HCT116 (cell line): ENCODE results near the gene SETD1A. TPM values are rescaled to one million over a fixed set of nuclear protein-coding genes. Genes with fewer than 3 reads are reported as not detected.

Experiments
- ATAC-seq: fragments of 200-7000 bp; cut with Tn5 transposase; 2 replicates; pipeline ENCODE4 v1.9.1; 2020; ENCODE audit warnings: mild to moderate bottlenecking, moderate library complexity
- BruUV-seq: library from RNA; stranded (reverse); fragments of 400-500 nt; replicated peaks from 2 replicates; lab custom pipeline; 2021; lab: Mats Ljungman, UMichigan
- CTCF ChIA-PET: fragments of 300-600 bp; sonication (Branson Sonifier 250); formaldehyde crosslinking; loops from one replicate; lab custom pipeline; 2021; ENCODE audit warnings: antibody characterized with exemption; lab: Charles Lee
- POLR2A ChIA-PET: fragments of 300-600, 350-600 bp; sonication (Branson Sonifier 250); formaldehyde crosslinking; loops from one replicate; lab custom pipeline; 2021; ENCODE audit warnings: antibody characterized with exemption; lab: Charles Lee
- RAD21 ChIA-PET, 2 experiments: fragments of 300-600 bp; sonication (Branson Sonifier 250); formaldehyde crosslinking; loops; one replicate each; lab custom pipeline; 2023; ENCODE audit warnings: low total read pairs in 2 of 2; ENCODE audit not compliant: uncharacterized antibody in 2 of 2, unreplicated experiment in 2 of 2, low non-redundant PET in 1 of 2; lab: Charles Lee
- DNase-seq: peaks from one replicate; pipeline ENCODE4 v3.0.0-alpha.2; 2010; ENCODE audit warnings: low read depth, low spot score
- H2AFZ ChIP-seq: fragments of 200-600 bp; shearing (Covaris generic), sonication (generic); 2 replicates; pipeline ENCODE4 v1.6.1; 2017; ENCODE audit warnings: low read depth, mixed run types, mixed read lengths, antibody characterized with exemption, low read length; ENCODE audit not compliant: poor library complexity, severe bottlenecking
- H3K27ac ChIP-seq: 2 replicates; pipeline ENCODE4 v1.5.1; 2012; ENCODE audit warnings: low read depth, low read length
- H3K27me3 ChIP-seq: fragments of 200-600 bp; sonication (generic); 2 replicates; pipeline ENCODE4 v1.6.1; 2016; ENCODE audit warnings: mixed run types, low read length, mixed read lengths; ENCODE audit not compliant: insufficient read depth
- H3K36me3 ChIP-seq, 2 experiments: fragments of 200-500 bp in 1 of 2; fragments of 200-600 bp in 1 of 2; sonication (Bioruptor generic) in 1 of 2; sonication (generic) in 1 of 2; 2 replicates each; pipeline versions ENCODE4 v1.5.1 to v1.6.1; 2014 to 2016; ENCODE audit warnings: low read length in 2 of 2, inconsistent platforms in 1 of 2, mixed read lengths in 1 of 2, mixed run types in 1 of 2; ENCODE audit not compliant: insufficient read depth in 2 of 2, control insufficient read depth in 1 of 2
- H3K4me1 ChIP-seq, 2 experiments: fragments of 200-600 bp in 1 of 2; sonication (generic) in 1 of 2; 2 replicates each; pipeline versions ENCODE4 v1.5.1 to v1.6.1; 2012 to 2017; ENCODE audit warnings: low read length in 2 of 2, inconsistent platforms in 1 of 2, mild to moderate bottlenecking in 1 of 2, mixed read lengths in 1 of 2, mixed run types in 1 of 2, moderate library complexity in 1 of 2; ENCODE audit not compliant: insufficient read depth in 2 of 2, control insufficient read depth in 1 of 2
- H3K4me2 ChIP-seq: fragments of 200-600 bp; sonication (generic); 2 replicates; pipeline ENCODE4 v1.6.1; 2017; ENCODE audit warnings: mixed run types, low read length, mixed read lengths
- H3K4me3 ChIP-seq, 2 experiments: fragments of 200-600 bp in 1 of 2; sonication (generic) in 1 of 2; replicated peaks in 1 of 2; 2 replicates each; pipeline ENCODE4 v1.5.1; 2011 to 2016; ENCODE audit warnings: low read length in 2 of 2, control low read depth in 1 of 2, low read depth in 1 of 2, mild to moderate bottlenecking in 1 of 2, mixed read lengths in 1 of 2, mixed run types in 1 of 2
- H3K79me2 ChIP-seq: fragments of 200-600 bp; sonication (generic); 2 replicates; pipeline ENCODE4 v1.6.1; 2017; ENCODE audit warnings: mild to moderate bottlenecking, mixed run types, low read length, moderate library complexity, mixed read lengths; ENCODE audit not compliant: insufficient read depth
- H3K9ac ChIP-seq: fragments of 200-600 bp; sonication (generic); 2 replicates; pipeline ENCODE4 v1.6.1; 2016; ENCODE audit warnings: low read length, mixed read lengths
- H3K9me2 ChIP-seq: fragments of 200-600 bp; sonication (generic), shearing (Covaris generic); 2 replicates; pipeline ENCODE4 v1.6.1; 2017; ENCODE audit warnings: mixed run types, mild to moderate bottlenecking, moderate library complexity; ENCODE audit not compliant: insufficient read depth
- H3K9me3 ChIP-seq, 2 experiments: fragments of 200-500 bp in 1 of 2; fragments of 200-600 bp in 1 of 2; sonication (Bioruptor generic) in 1 of 2; sonication (generic) in 1 of 2; 2 replicates each; pipeline ENCODE4 v1.6.1; 2014 to 2017; ENCODE audit warnings: low read length in 2 of 2, mixed read lengths in 2 of 2, inconsistent platforms in 1 of 2, low read depth in 1 of 2, mild to moderate bottlenecking in 1 of 2, mixed run types in 1 of 2, moderate library complexity in 1 of 2; ENCODE audit not compliant: control insufficient read depth in 1 of 2, insufficient read depth in 1 of 2
- H4K20me1 ChIP-seq: fragments of 200-600 bp; sonication (generic), shearing (Covaris generic); 2 replicates; pipeline ENCODE4 v1.6.1; 2017; ENCODE audit warnings: mixed run types, mild to moderate bottlenecking, moderate library complexity; ENCODE audit not compliant: insufficient read depth
- ATF3 ChIP-seq: IDR thresholded peaks from 2 replicates; pipeline ENCODE4 v1.6.1; 2012
- CBX3 ChIP-seq: IDR thresholded peaks from 2 replicates; pipeline ENCODE4 v1.6.1; 2012; ENCODE audit warnings: low read depth
- CEBPB ChIP-seq: IDR thresholded peaks from 2 replicates; pipeline ENCODE4 v1.6.1; 2012; ENCODE audit warnings: low read depth
- EGR1 ChIP-seq: IDR thresholded peaks from 2 replicates; pipeline ENCODE4 v1.6.1; 2012; ENCODE audit warnings: low read depth
- EZH2 ChIP-seq: fragments of 200-600 bp; sonication (generic); IDR thresholded peaks from 2 replicates; pipeline ENCODE4 v1.6.1; 2017; ENCODE audit warnings: antibody characterized with exemption, mixed run types
- FOSL1 ChIP-seq: IDR thresholded peaks from 2 replicates; pipeline ENCODE4 v1.6.1; 2012; ENCODE audit warnings: low read depth
- POLR2A ChIP-seq: IDR thresholded peaks from 2 replicates; pipeline ENCODE4 v1.7.0; 2011; ENCODE audit warnings: borderline replicate concordance; ENCODE audit not compliant: insufficient read depth, insufficient read length; ENCODE audit errors: extremely low read depth
- POLR2AphosphoS5 ChIP-seq: IDR thresholded peaks from 2 replicates; pipeline ENCODE4 v1.6.1; 2011; ENCODE audit warnings: mild to moderate bottlenecking, low read depth, low read length, moderate library complexity
- RAD21 ChIP-seq: IDR thresholded peaks from 2 replicates; pipeline ENCODE4 v1.6.1; 2012; ENCODE audit warnings: low read depth, mild to moderate bottlenecking
- SIN3A ChIP-seq: IDR thresholded peaks from 2 replicates; pipeline ENCODE4 v1.6.1; 2012; ENCODE audit warnings: low read depth
- SP1 ChIP-seq: IDR thresholded peaks from 2 replicates; pipeline ENCODE4 v1.6.1; 2012; ENCODE audit warnings: low read depth
- TCF7L2 ChIP-seq: IDR thresholded peaks from 2 replicates; pipeline ENCODE4 v1.7.0; 2011; ENCODE audit warnings: borderline replicate concordance, inconsistent platforms; ENCODE audit not compliant: insufficient read depth, insufficient read length; ENCODE audit errors: extremely low read depth
- YY1 ChIP-seq: IDR thresholded peaks from 2 replicates; pipeline ENCODE4 v1.6.1; 2011; ENCODE audit warnings: low read length, low read depth, moderate library complexity, mild to moderate bottlenecking; ENCODE audit not compliant: insufficient replicate concordance; ENCODE audit errors: extremely low read depth
- ZFX ChIP-seq: fragments of 450-650 bp; IDR thresholded peaks from 2 replicates; pipeline ENCODE4 v1.6.1; 2017
- ZNF274 ChIP-seq: fragments of 200-500 bp; sonication (Bioruptor generic); IDR thresholded peaks from 2 replicates; pipeline ENCODE4 v1.6.1; 2014; ENCODE audit warnings: mild to moderate bottlenecking, low read depth, low read length, inconsistent platforms
- intact Hi-C: fragments of 100-400 bp; cut with micrococcal nuclease; formaldehyde crosslinking; loops from 2 replicates; pipeline ENCODE4 v1.10.0; 2022
- total RNA-seq: library from RNA; stranded (reverse); gene quantifications from one replicate; pipeline ENCODE4 v1.2.1, GENCODE V29; 2021; ENCODE audit not compliant: unreplicated experiment
- TF ChIP-seq, protein P1 (sequence below): IDR thresholded peaks from 2 replicates; pipeline ENCODE4 v1.6.1; 2012
- TF ChIP-seq, protein P2 (sequence below): IDR thresholded peaks from 2 replicates; pipeline ENCODE4 v1.6.1; 2011; ENCODE audit warnings: mild to moderate bottlenecking, low read length, moderate library complexity; ENCODE audit not compliant: insufficient replicate concordance; ENCODE audit errors: extremely low read depth
- TF ChIP-seq, protein P3 (sequence below), 3 experiments: fragments of 200-600 bp in 1 of 3; sonication (generic) in 1 of 3; IDR thresholded peaks in 2 of 3; conservative IDR thresholded peaks in 1 of 3; 2 replicates each; pipeline ENCODE4 v1.5.1; 2012 to 2017; ENCODE audit warnings: low read depth in 2 of 3, low read length in 2 of 3, antibody characterized with exemption in 1 of 3, borderline replicate concordance in 1 of 3, control low read depth in 1 of 3, mild to moderate bottlenecking in 1 of 3, mixed read lengths in 1 of 3, mixed run types in 1 of 3, moderate library complexity in 1 of 3; ENCODE audit not compliant: insufficient read depth in 1 of 3

SETD1A gene
- total RNA-seq, 1 experiment from 2014 or later: 26.9 TPM

- intact Hi-C loops: loop anchor here (10.0 kb wide), 2 partner anchors 145 to 495 kb away; partner anchors contain the start of genes VKORC1 and ZNF843
- H3K4me3 ChIP-seq: peak overlapping the region; percentile 65 to 77
- no peak overlapping the region for H2AFZ ChIP-seq
- H3K27me3 ChIP-seq: no peaks in the 10 kb centered on the region
- H3K4me1 ChIP-seq: peaks cover 21 to 43% of the 10 kb centered on the region in 2 experiments
- peak overlapping the region; percentile 96 for H3K27ac ChIP-seq
- RAD21 ChIA-PET: no interaction called here
- CTCF ChIA-PET: interaction anchor here (0.6 to 1.0 kb wide), 2 partner anchors 10 to 434 kb away, joined by 3 read pairs; no protein-coding TSS in a partner anchor
- H3K79me2 ChIP-seq: peaks cover 3% of the 10 kb centered on the region; the same call in 1 of the 2 replicates
- H3K9me2 ChIP-seq: no peaks in the 10 kb centered on the region
- POLR2A ChIA-PET: interaction anchor here (0.6 to 0.9 kb wide), 3 partner anchors 127 to 410 kb away, joined by 3 to 4 read pairs (median 3); partner anchors contain the start of gene KAT8
- H3K9me3 ChIP-seq: no peaks in the 10 kb centered on the region
- TF ChIP-seq ZNF274 (no peak), CEBPB (no peak), FOSL1 (no peak), ZFX (no peak), POLR2AphosphoS5 (peak; percentile 96), YY1 (peak; percentile 37), POLR2A (peak; percentile 67), RAD21 (no peak), SP1 (no peak), EZH2 (no peak), ATF3 (no peak), TCF7L2 (no peak), EGR1 (no peak), CBX3 (no peak), SIN3A (no peak)
- TF ChIP-seq, protein P1, sequence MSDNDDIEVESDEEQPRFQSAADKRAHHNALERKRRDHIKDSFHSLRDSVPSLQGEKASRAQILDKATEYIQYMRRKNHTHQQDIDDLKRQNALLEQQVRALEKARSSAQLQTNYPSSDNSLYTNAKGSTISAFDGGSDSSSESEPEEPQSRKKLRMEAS: no peak
- TF ChIP-seq, protein P2, sequence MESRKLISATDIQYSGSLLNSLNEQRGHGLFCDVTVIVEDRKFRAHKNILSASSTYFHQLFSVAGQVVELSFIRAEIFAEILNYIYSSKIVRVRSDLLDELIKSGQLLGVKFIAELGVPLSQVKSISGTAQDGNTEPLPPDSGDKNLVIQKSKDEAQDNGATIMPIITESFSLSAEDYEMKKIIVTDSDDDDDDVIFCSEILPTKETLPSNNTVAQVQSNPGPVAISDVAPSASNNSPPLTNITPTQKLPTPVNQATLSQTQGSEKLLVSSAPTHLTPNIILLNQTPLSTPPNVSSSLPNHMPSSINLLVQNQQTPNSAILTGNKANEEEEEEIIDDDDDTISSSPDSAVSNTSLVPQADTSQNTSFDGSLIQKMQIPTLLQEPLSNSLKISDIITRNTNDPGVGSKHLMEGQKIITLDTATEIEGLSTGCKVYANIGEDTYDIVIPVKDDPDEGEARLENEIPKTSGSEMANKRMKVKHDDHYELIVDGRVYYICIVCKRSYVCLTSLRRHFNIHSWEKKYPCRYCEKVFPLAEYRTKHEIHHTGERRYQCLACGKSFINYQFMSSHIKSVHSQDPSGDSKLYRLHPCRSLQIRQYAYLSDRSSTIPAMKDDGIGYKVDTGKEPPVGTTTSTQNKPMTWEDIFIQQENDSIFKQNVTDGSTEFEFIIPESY: no peak
- TF ChIP-seq, protein P3, sequence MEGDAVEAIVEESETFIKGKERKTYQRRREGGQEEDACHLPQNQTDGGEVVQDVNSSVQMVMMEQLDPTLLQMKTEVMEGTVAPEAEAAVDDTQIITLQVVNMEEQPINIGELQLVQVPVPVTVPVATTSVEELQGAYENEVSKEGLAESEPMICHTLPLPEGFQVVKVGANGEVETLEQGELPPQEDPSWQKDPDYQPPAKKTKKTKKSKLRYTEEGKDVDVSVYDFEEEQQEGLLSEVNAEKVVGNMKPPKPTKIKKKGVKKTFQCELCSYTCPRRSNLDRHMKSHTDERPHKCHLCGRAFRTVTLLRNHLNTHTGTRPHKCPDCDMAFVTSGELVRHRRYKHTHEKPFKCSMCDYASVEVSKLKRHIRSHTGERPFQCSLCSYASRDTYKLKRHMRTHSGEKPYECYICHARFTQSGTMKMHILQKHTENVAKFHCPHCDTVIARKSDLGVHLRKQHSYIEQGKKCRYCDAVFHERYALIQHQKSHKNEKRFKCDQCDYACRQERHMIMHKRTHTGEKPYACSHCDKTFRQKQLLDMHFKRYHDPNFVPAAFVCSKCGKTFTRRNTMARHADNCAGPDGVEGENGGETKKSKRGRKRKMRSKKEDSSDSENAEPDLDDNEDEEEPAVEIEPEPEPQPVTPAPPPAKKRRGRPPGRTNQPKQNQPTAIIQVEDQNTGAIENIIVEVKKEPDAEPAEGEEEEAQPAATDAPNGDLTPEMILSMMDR (IDR thresholded peaks at IDR 0.05 in 2 of 3, conservative IDR thresholded peaks at IDR 0.05 in 1 of 3; ENCODE audit: borderline replicate concordance in 1 of 3, insufficient read depth in 1 of 3, low read depth in 2 of 3, low read length in 2 of 3): 0 out of 6 replicates have a peak, but pooled peaks of 1 of the 3 experiments have one; percentile 14
- peak overlapping the region; percentile 82 for H3K9ac ChIP-seq
- DNase-seq: peak; percentile 79
- H3K36me3 ChIP-seq: peaks cover 0 to 9% of the 10 kb centered on the region in 2 experiments; a peak in 1 of 4 replicates
- ATAC-seq: peak; percentile 63
- no TSS peak for BruUV-seq
- H4K20me1 ChIP-seq: no peaks in the 10 kb centered on the region
- peak overlapping the region; percentile 99 for H3K4me2 ChIP-seq
Measured at GRCh38 chr16:30949650-30950515, 7.7 kb upstream of the SETD1A start.
